OCI-LY7 (cell line): ENCODE measurements around the gene HELZ. TPM values are rescaled to one million over a fixed set of nuclear protein-coding genes. Genes with fewer than 3 reads are reported as not detected.

Source experiments
- BruUV-seq: library from RNA; stranded (reverse); fragments of 400-500 nt; replicated peaks from 2 replicates; lab custom pipeline; 2021; lab: Mats Ljungman, UMichigan
- CTCF ChIA-PET: fragments of 300-600 bp; sonication (Branson Sonifier 250); formaldehyde crosslinking; loops from one replicate; lab custom pipeline; 2022; ENCODE audit warnings: antibody characterized with exemption; ENCODE audit not compliant: unreplicated experiment; lab: Charles Lee
- POLR2A ChIA-PET: fragments of 300-600 bp; sonication (Branson Sonifier 250); formaldehyde crosslinking; loops from one replicate; lab custom pipeline; 2022; ENCODE audit warnings: antibody characterized with exemption; lab: Charles Lee
- DNase-seq: peaks from one replicate; pipeline ENCODE4 v3.0.0-alpha.2; 2015; ENCODE audit warnings: low spot score
- H2AFZ ChIP-seq: fragments of 200-600 bp; sonication (generic), shearing (Covaris generic); 2 replicates; pipeline ENCODE4 v1.6.1; 2014; ENCODE audit warnings: mild to moderate bottlenecking, antibody characterized with exemption, low read length, moderate library complexity
- H3K27ac ChIP-seq: fragments of 200-600 bp; sonication (generic); 2 replicates; pipeline ENCODE4 v1.5.1; 2014; ENCODE audit warnings: mixed run types, low read depth, mild to moderate bottlenecking, moderate library complexity, low read length, inconsistent platforms; ENCODE audit not compliant: poor library complexity, severe bottlenecking
- H3K36me3 ChIP-seq: fragments of 200-600 bp; sonication (generic); 2 replicates; pipeline ENCODE4 v1.6.1; 2014; ENCODE audit warnings: mild to moderate bottlenecking, antibody characterized with exemption, low read length, moderate library complexity, mixed read lengths; ENCODE audit not compliant: insufficient read depth
- H3K4me1 ChIP-seq: fragments of 200-600 bp; sonication (generic); 2 replicates; pipeline ENCODE4 v1.5.1; 2014; ENCODE audit warnings: mild to moderate bottlenecking, low read length; ENCODE audit not compliant: insufficient read depth, poor library complexity, severe bottlenecking
- H3K4me2 ChIP-seq: fragments of 200-600 bp; sonication (generic); 2 replicates; pipeline ENCODE4 v1.6.1; 2014; ENCODE audit warnings: mild to moderate bottlenecking, low read length
- H3K4me3 ChIP-seq: fragments of 200-600 bp; sonication (generic); 2 replicates; pipeline ENCODE4 v1.5.1; 2014; ENCODE audit warnings: mild to moderate bottlenecking, low read depth, low read length; ENCODE audit not compliant: poor library complexity, severe bottlenecking
- H3K79me2 ChIP-seq: fragments of 200-600 bp; sonication (generic); 2 replicates; pipeline ENCODE4 v1.6.1; 2016; ENCODE audit warnings: low read depth, mild to moderate bottlenecking, low read length, moderate library complexity, mixed read lengths; ENCODE audit not compliant: insufficient read depth
- H3K9me2 ChIP-seq: fragments of 200-600 bp; sonication (generic); 2 replicates; pipeline ENCODE4 v1.6.1; 2016; ENCODE audit warnings: mild to moderate bottlenecking, low read length, mixed read lengths; ENCODE audit not compliant: insufficient read depth
- H3K9me3 ChIP-seq: fragments of 200-600 bp; sonication (generic); 2 replicates; pipeline ENCODE4 v1.6.1; 2014; ENCODE audit warnings: mild to moderate bottlenecking, mixed run types, low read length, mixed read lengths
- H4K20me1 ChIP-seq: fragments of 200-600 bp; sonication (generic); 2 replicates; pipeline ENCODE4 v1.6.1; 2014; ENCODE audit warnings: mild to moderate bottlenecking, antibody characterized with exemption, low read length, moderate library complexity, mixed read lengths; ENCODE audit not compliant: insufficient read depth
- CTCF ChIP-seq: fragments of 200-600 bp; sonication (generic); conservative IDR thresholded peaks from 2 replicates; pipeline ENCODE4 v1.5.1; 2014; ENCODE audit warnings: mild to moderate bottlenecking, antibody characterized with exemption, low read length, moderate library complexity, mixed read lengths
- EZH2phosphoT487 ChIP-seq: fragments of 200-600 bp; sonication (generic); IDR thresholded peaks from 2 replicates; pipeline ENCODE4 v1.6.1; 2018; ENCODE audit warnings: low read depth, borderline replicate concordance, mild to moderate bottlenecking, mixed run types, antibody characterized with exemption, low read length, moderate library complexity, mixed read lengths
- intact Hi-C: fragments of 100-400 bp; cut with micrococcal nuclease; formaldehyde crosslinking; loops from one replicate; pipeline ENCODE4 v1.10.0; 2022; ENCODE audit not compliant: unreplicated experiment
- total RNA-seq, 2 experiments: library from RNA; depleted of rRNA in 1 of 2; stranded (reverse); fragments of >200 nt in 1 of 2; shearing (Covaris generic) in 1 of 2; gene quantifications; 2 replicates each; pipeline ENCODE4 v1.2.3, GENCODE V29; 2014 to 2022

Gene HELZ
- total RNA-seq, 2 experiments from 2014 or later: 33.9 to 58.9 TPM

- POLR2A ChIA-PET: interaction anchor here (1.2 to 1.4 kb wide), 2 partner anchors 15 to 18 kb away, joined by 4 read pairs; no protein-coding TSS in a partner anchor
- no peak overlapping the region for H2AFZ ChIP-seq
- no peaks in the 10 kb centered on the region for H3K4me1 ChIP-seq
- no peak overlapping the region for H3K27ac ChIP-seq
- DNase-seq: no peak
- BruUV-seq: no TSS peak
- H3K79me2 ChIP-seq: no peaks in the 10 kb centered on the region
- no peak for TF ChIP-seq EZH2phosphoT487
- no peak for TF ChIP-seq CTCF
- no peak overlapping the region for H3K4me3 ChIP-seq
- no peak overlapping the region for H3K4me2 ChIP-seq
- intact Hi-C loops: no loop called here
- no peaks in the 10 kb centered on the region for H3K9me3 ChIP-seq
- H3K36me3 ChIP-seq: peaks cover 16% of the 10 kb centered on the region
- no peaks in the 10 kb centered on the region for H4K20me1 ChIP-seq
- no peaks in the 10 kb centered on the region for H3K9me2 ChIP-seq
- CTCF ChIA-PET: interaction anchor here (0.5 kb wide), 1 partner anchor 514 kb away, joined by 3 read pairs; no protein-coding TSS in a partner anchor
Observed at GRCh38 chr17:67090341-67090740, 154.7 kb downstream of the HELZ start.

GRCh38 chr17:67088639-67089038 lies 156.4 kb downstream of the HELZ start:
- POLR2A ChIA-PET: interaction anchor here (1.0 kb wide), 1 partner anchor 11 kb away, joined by 4 read pairs; no protein-coding TSS in a partner anchor

More at GRCh38 chr17:67088639-67089038, 156.4 kb downstream of the HELZ start:
- no TSS peak for BruUV-seq
- Histone ChIP-seq H3K27ac (no peak overlapping the region), H4K20me1 (no peaks in the 10 kb centered on the region), H3K4me3 (no peak overlapping the region), H3K4me2 (no peak overlapping the region), H3K36me3 (peaks cover 19% of the 10 kb centered on the region), H2AFZ (no peak overlapping the region), H3K4me1 (peaks cover 2% of the 10 kb centered on the region), H3K9me3 (no peaks in the 10 kb centered on the region), H3K9me2 (no peaks in the 10 kb centered on the region), H3K79me2 (no peaks in the 10 kb centered on the region)
- no peak for TF ChIP-seq CTCF
- intact Hi-C loops: no loop called here
- CTCF ChIA-PET: no interaction called here
- no peak for DNase-seq
